Sigmoid colon (tissue), 7 donors: ENCODE measurements around the gene NRP2. TPM values are rescaled to one million over a fixed set of nuclear protein-coding genes. Genes with fewer than 3 reads are reported as not detected.

Experiments
- DNase-seq: peaks from one replicate; pipeline ENCODE4 v3.0.0-alpha.2; 2019
- H3K27ac ChIP-seq, 4 donors: fragments of 200-600 bp; sonication (generic); one replicate each; pipeline ENCODE4 v1.5.1; 2016 to 2019; ENCODE audit warnings: mild to moderate bottlenecking in 1 of 4
- H3K27me3 ChIP-seq, 3 donors: fragments of 200-600 bp; sonication (generic); one replicate each; pipeline ENCODE4 v1.5.1; 2019; ENCODE audit warnings: mild to moderate bottlenecking in 1 of 3
- H3K36me3 ChIP-seq, 4 donors: fragments of 200-600 bp; sonication (generic); one replicate each; pipeline ENCODE4 v1.5.1; 2016 to 2019
- H3K4me1 ChIP-seq, 4 donors: fragments of 200-600 bp; sonication (generic); one replicate each; pipeline ENCODE4 v1.5.1; 2017 to 2019
- H3K4me3 ChIP-seq, 4 donors: fragments of 200-600 bp; sonication (generic); one replicate each; pipeline ENCODE4 v1.5.1; 2017 to 2019; ENCODE audit warnings: mild to moderate bottlenecking in 2 of 4, moderate library complexity in 1 of 4
- H3K9me3 ChIP-seq, 4 donors: fragments of 200-600 bp in 3 of 4; sonication (generic) in 3 of 4; one replicate each; pipeline versions ENCODE4 v1.5.1 to v1.6.1; 2013 to 2019
- CTCF ChIP-seq, 4 experiments: fragments of 450-650 bp in 3 of 4; fragments of 200-600 bp in 1 of 4; IDR thresholded peaks; one replicate each; pipeline ENCODE4 v1.5.1; 2016 to 2019; ENCODE audit warnings: antibody characterized with exemption in 4 of 4, mild to moderate bottlenecking in 3 of 4, moderate library complexity in 2 of 4
- EP300 ChIP-seq, 4 donors: sonication (generic); formaldehyde crosslinking; IDR thresholded peaks; one replicate each; pipeline ENCODE4 v1.6.1; 2017; ENCODE audit warnings: antibody characterized with exemption in 4 of 4
- POLR2A ChIP-seq, 2 donors: fragments of 450-650 bp; IDR thresholded peaks; one replicate each; pipeline ENCODE4 v1.6.1; 2016; ENCODE audit warnings: antibody characterized with exemption in 2 of 2, mild to moderate bottlenecking in 2 of 2, moderate library complexity in 2 of 2
- POLR2AphosphoS5 ChIP-seq, 4 donors: sonication (generic); formaldehyde crosslinking; IDR thresholded peaks; one replicate each; pipeline ENCODE4 v1.6.1; 2017; ENCODE audit warnings: antibody characterized with exemption in 4 of 4
- WGBS, 2 donors: extraction: QIAGEN DNeasy Blood & Tissue Kit; methylation state at CpG; one replicate each; pipeline ENCODE4 v1.1.7; 2013; 5-methylcytosine and 5-hydroxymethylcytosine counted together
- intact Hi-C: fragments of 100-400 bp; cut with DNase I; formaldehyde crosslinking; loops from one replicate; pipeline ENCODE4 v1.15.1; 2023
- polyA plus RNA-seq, 3 donors: library from polyadenylated mRNA; stranded (reverse); fragments of 200-250 nt; gene quantifications; one replicate each; pipeline ENCODE4 v1.2.3, GENCODE V29; 2013
- total RNA-seq, 4 donors: library from RNA; depleted of rRNA; stranded (reverse); fragments of >200 nt; gene quantifications; one replicate each; pipeline ENCODE4 v1.1.0, GENCODE V29; 2016
- donor health status: healthy with polysubstance abuse.
- donor health status: Bipolar disorder and iron deficiency.
- donor health status: healthy.

NRP2 gene
- 100 to 1,000 TPM; 207 to 348 (median 237) TPM for total RNA-seq
- polyA plus RNA-seq = 10 to 100 TPM in 1 of 3 donors, 1 to 10 TPM in 2; 2.5 to 13.6 (median 7.8) TPM

DNA sequence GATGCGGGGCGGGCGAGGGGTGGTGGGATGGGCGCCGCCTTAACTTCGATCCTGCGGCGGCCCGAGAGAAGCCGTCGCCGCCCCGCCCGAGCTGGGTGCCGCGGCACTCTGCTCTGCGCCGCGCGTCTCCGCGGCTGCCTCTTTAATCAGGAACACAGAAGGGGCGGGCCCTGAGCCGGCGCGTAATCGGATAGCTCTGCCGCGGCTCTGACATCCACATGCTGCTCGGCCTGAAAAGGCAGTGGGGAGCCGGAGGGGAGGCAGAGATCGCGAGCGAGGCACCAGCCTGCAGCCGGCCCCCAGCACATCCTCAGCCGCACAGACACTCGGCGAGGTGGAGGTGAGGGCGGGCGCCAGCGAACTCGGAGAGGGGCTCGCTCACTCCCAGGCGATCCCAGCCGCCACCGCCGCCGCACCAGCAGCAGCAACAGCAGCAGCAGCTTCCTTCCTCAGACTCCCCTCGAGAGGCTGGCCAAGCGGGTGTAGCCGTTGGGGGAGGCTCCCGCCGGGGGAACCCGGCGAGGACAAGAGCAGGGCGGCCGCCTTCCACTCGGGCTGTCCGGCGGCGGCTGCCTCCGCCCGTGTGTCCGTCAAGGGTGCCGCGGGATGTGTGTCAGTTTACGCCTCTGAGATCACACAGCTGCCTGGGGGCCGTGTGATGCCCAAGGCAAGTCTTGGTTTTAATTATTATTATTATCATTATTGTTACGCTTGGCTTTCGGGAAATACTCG is at the start of gene NRP2:
Gene NRP2 (plus strand): TSS at position 263 of the 732 bp plus-strand sequence. CDS start 790 bp downstream, outside the sequence.
- Histone ChIP-seq H3K4me3 (peak within 1 kb of the TSS; percentile 70 to 99 (median 90)), H3K27ac (peak within 1 kb of the TSS; percentile 94 to 99 (median 96)), H3K9me3 (no peaks in the 10 kb centered on the region), H3K36me3 (peaks cover 0 to 7% (median 0%) of the 10 kb centered on the region in 4 donors), H3K27me3 (no peaks in the 10 kb centered on the region), H3K4me1 (peaks cover 0 to 27% (median 24%) of the 10 kb centered on the region in 4 donors)
- DNase-seq = peak; percentile 98
- WGBS, 2 donors = 1% methylated on average over 71 of the region's 71 CpGs
- TF ChIP-seq POLR2A (IDR thresholded peaks at IDR 0.05) (peak; percentile 98 to 99), EP300 (IDR thresholded peaks at IDR 0.05) (peak in 2 of 4 donors; percentile 20 to 49), CTCF (IDR thresholded peaks at IDR 0.05) (no peak), POLR2AphosphoS5 (IDR thresholded peaks at IDR 0.05) (peak; percentile 98 to 100 (median 99))
- intact Hi-C loops = loop anchor here (2.0 to 10.0 kb wide), 5 partner anchors 202 to 1230 kb away; partner anchors contain the start of gene PARD3B

- Histone ChIP-seq H3K4me3 (no peak overlapping the region), H3K9me3 (no peaks in the 10 kb centered on the region), H3K4me1 (no peaks in the 10 kb centered on the region), H3K27me3 (no peaks in the 10 kb centered on the region), H3K27ac (no peak overlapping the region), H3K36me3 (no peaks in the 10 kb centered on the region)
- DNase-seq = no peak
- WGBS, 2 donors = 64 to 79% methylated on average over 1 of the region's 1 CpG
- TF ChIP-seq EP300 (IDR thresholded peaks at IDR 0.05) (no peak), POLR2AphosphoS5 (IDR thresholded peaks at IDR 0.05) (no peak), CTCF (IDR thresholded peaks at IDR 0.05) (no peak), POLR2A (IDR thresholded peaks at IDR 0.05) (no peak)
- intact Hi-C loops = no loop called here
Measured at GRCh38 chr2:205633994-205634393, 48.3 kb upstream of the NRP2 start.

DNA sequence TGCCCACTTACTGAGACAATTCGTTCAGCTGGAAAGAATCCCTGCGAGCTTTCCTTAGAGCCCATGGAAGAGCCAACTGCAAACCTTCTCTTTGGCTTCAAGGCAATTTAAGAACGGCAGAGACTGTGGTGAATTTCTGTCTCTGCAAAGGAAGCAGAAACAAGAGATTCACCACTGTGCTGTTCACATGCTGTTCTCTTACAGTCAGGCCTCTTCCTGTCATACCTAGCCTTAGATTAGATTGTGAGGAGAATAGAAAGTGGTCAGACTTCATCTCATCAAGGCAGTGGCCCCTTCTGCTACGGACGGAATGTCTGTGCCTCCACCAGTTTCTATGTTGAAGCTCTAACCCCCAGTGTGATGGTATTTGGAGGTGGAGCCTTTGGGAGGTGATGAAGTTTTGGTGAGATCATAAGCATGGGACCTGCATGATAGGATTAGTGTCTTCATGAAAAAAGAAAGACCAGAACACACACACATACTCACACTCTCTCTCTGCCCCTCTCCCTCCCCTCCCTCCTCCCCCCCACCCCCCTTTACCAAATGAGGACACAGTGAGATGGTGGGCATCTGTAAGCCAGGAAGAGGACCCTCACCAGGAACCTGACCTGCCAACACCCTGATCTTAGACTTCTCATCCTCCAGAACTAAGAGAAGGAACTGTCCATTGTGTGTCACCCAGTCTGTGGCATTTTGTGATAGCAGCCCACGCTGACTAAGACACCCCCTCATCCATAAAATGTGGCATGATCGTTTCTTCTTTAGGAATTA is 45.6 kb upstream of the NRP2 start:
- no peak for DNase-seq
- 73 to 79% methylated on average over 7 of the region's 7 CpGs for WGBS, 2 donors
- intact Hi-C loops = no loop called here

GRCh38 chr2:205637320-205637602 is 45.0 kb upstream of the NRP2 start:
- Histone ChIP-seq H3K4me3 (no peak overlapping the region), H3K36me3 (no peaks in the 10 kb centered on the region), H3K27ac (no peak overlapping the region), H3K9me3 (no peaks in the 10 kb centered on the region), H3K27me3 (no peaks in the 10 kb centered on the region), H3K4me1 (no peaks in the 10 kb centered on the region)
- TF ChIP-seq EP300 (IDR thresholded peaks at IDR 0.05) = no peak
- TF ChIP-seq POLR2A (IDR thresholded peaks at IDR 0.05) = no peak
- TF ChIP-seq POLR2AphosphoS5 (IDR thresholded peaks at IDR 0.05) = no peak
- TF ChIP-seq CTCF (IDR thresholded peaks at IDR 0.05) = no peak
- intact Hi-C loops = no loop called here
- no peak for DNase-seq

More for the DNA sequence above, 45.6 kb upstream of the NRP2 start:
- Histone ChIP-seq H3K27me3 (no peaks in the 10 kb centered on the region), H3K9me3 (no peaks in the 10 kb centered on the region), H3K4me3 (no peak overlapping the region), H3K27ac (no peak overlapping the region), H3K4me1 (no peaks in the 10 kb centered on the region), H3K36me3 (no peaks in the 10 kb centered on the region)
- no peak for TF ChIP-seq CTCF (IDR thresholded peaks at IDR 0.05)
- TF ChIP-seq POLR2A (IDR thresholded peaks at IDR 0.05) = no peak
- TF ChIP-seq POLR2AphosphoS5 (IDR thresholded peaks at IDR 0.05) = no peak
- TF ChIP-seq EP300 (IDR thresholded peaks at IDR 0.05) = no peak
